Tibial nerve (tissue), 4 donors: ENCODE data around the gene ACTR1B. TPM values are rescaled to one million over a fixed set of nuclear protein-coding genes. Genes with fewer than 3 reads are reported as not detected.

Experiments used
- DNase-seq, 2 donors: peaks; one replicate each; pipeline ENCODE4 v3.0.0-alpha.2; 2019; ENCODE audit warnings: low spot score in 2 of 2
- H3K27ac ChIP-seq, 4 donors: fragments of 200-600 bp; sonication (generic) in 3 of 4; one replicate each; pipeline ENCODE4 v1.5.1; 2017 to 2019; ENCODE audit warnings: mild to moderate bottlenecking in 1 of 4
- H3K27me3 ChIP-seq, 2 donors: fragments of 200-600 bp; sonication (generic) in 1 of 2; one replicate each; pipeline versions ENCODE4 v1.5.1 to v1.6.0; 2017 to 2019
- H3K36me3 ChIP-seq, 3 donors: fragments of 200-600 bp; sonication (generic); one replicate each; pipeline ENCODE4 v1.5.1; 2018 to 2019
- H3K4me1 ChIP-seq, 4 donors: fragments of 200-600 bp; sonication (generic) in 3 of 4; one replicate each; pipeline ENCODE4 v1.5.1; 2017 to 2019
- H3K4me3 ChIP-seq, 4 donors: fragments of 200-600 bp; sonication (generic) in 3 of 4; one replicate each; pipeline ENCODE4 v1.5.1; 2017 to 2019; ENCODE audit warnings: mild to moderate bottlenecking in 1 of 4, moderate library complexity in 1 of 4
- H3K9me3 ChIP-seq, 4 donors: fragments of 200-600 bp; sonication (generic) in 3 of 4; one replicate each; pipeline ENCODE4 v1.5.1; 2017 to 2019
- EP300 ChIP-seq, 2 donors: sonication (generic); formaldehyde crosslinking; IDR thresholded peaks; one replicate each; pipeline ENCODE4 v1.6.1; 2017; ENCODE audit warnings: antibody characterized with exemption in 2 of 2, mild to moderate bottlenecking in 1 of 2
- POLR2A ChIP-seq, 2 donors: fragments of 450-650 bp; IDR thresholded peaks; one replicate each; pipeline ENCODE4 v1.6.1; 2017; ENCODE audit warnings: antibody characterized with exemption in 2 of 2, mild to moderate bottlenecking in 2 of 2, moderate library complexity in 2 of 2
- WGBS, 2 donors: methylation state at CpG; one replicate each; pipeline ENCODE4 v1.1.5; 2018; 5-methylcytosine and 5-hydroxymethylcytosine counted together
- total RNA-seq, 4 donors: library from RNA; depleted of rRNA; stranded (reverse); fragments of >200 nt; gene quantifications; one replicate each; pipeline ENCODE4 v1.1.0, GENCODE V29; 2016
- TF ChIP-seq, protein P1 (sequence below), 5 experiments: fragments of 200-600 bp in 3 of 5; fragments of 450-650 bp in 2 of 5; sonication (generic) in 3 of 5; IDR thresholded peaks; one replicate each; pipeline ENCODE4 v1.5.1; 2016 to 2019; ENCODE audit warnings: antibody characterized with exemption in 5 of 5, mild to moderate bottlenecking in 3 of 5, moderate library complexity in 2 of 5

The ACTR1B gene
- total RNA-seq, 4 donors from 2014 or later, result 65.1 to 109 (median 85.5) TPM

GRCh38 chr2:97654791-97655190 lies 9.1 kb downstream of the ACTR1B start:
- no peaks in the 10 kb centered on the region for H3K27me3 ChIP-seq
- H3K27ac ChIP-seq, result no peak overlapping the region
- no peak for DNase-seq
- no peak overlapping the region for H3K4me3 ChIP-seq
- TF ChIP-seq, protein P1, sequence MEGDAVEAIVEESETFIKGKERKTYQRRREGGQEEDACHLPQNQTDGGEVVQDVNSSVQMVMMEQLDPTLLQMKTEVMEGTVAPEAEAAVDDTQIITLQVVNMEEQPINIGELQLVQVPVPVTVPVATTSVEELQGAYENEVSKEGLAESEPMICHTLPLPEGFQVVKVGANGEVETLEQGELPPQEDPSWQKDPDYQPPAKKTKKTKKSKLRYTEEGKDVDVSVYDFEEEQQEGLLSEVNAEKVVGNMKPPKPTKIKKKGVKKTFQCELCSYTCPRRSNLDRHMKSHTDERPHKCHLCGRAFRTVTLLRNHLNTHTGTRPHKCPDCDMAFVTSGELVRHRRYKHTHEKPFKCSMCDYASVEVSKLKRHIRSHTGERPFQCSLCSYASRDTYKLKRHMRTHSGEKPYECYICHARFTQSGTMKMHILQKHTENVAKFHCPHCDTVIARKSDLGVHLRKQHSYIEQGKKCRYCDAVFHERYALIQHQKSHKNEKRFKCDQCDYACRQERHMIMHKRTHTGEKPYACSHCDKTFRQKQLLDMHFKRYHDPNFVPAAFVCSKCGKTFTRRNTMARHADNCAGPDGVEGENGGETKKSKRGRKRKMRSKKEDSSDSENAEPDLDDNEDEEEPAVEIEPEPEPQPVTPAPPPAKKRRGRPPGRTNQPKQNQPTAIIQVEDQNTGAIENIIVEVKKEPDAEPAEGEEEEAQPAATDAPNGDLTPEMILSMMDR (IDR thresholded peaks at IDR 0.05), result no peak
- no peak for TF ChIP-seq POLR2A (IDR thresholded peaks at IDR 0.05)
- no peak for TF ChIP-seq EP300 (IDR thresholded peaks at IDR 0.05)
- H3K36me3 ChIP-seq, result peaks cover 0 to 72% (median 9%) of the 10 kb centered on the region in 3 donors
- peaks cover 0 to 16% (median 0%) of the 10 kb centered on the region in 4 donors for H3K9me3 ChIP-seq
- 92 to 97% methylated on average over 2 of the region's 2 CpGs for WGBS, 2 donors
- no peaks in the 10 kb centered on the region for H3K4me1 ChIP-seq

DNA sequence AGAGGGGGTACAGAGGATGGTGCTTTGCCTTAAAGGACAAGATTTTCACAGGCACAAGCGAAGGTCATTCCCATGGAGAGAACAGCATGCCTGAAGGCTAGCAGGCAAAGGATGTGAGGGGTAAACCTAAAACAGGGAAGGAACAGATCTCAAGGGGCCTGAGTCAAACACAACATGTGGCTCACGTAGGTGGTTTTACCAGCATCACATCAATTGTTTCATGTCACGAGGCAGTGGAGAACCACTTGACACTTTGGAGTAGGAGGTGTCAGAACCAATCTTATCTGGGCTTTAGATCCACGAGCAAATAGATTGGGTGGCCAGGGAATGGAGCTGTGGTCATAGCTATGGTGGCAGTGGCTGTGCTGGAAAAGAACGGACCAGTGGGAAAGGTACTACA lies 9.5 kb downstream of the ACTR1B start:
- TF ChIP-seq, protein P1 (IDR thresholded peaks at IDR 0.05), result no peak
- TF ChIP-seq EP300 (IDR thresholded peaks at IDR 0.05), result no peak
- no peak for TF ChIP-seq POLR2A (IDR thresholded peaks at IDR 0.05)
- Histone ChIP-seq H3K9me3 (peaks cover 0 to 16% (median 0%) of the 10 kb centered on the region in 4 donors), H3K36me3 (peaks cover 0 to 72% (median 9%) of the 10 kb centered on the region in 3 donors), H3K4me3 (no peak overlapping the region), H3K27ac (no peak overlapping the region), H3K27me3 (no peaks in the 10 kb centered on the region), H3K4me1 (no peaks in the 10 kb centered on the region)
- no peak for DNase-seq
- 92 to 97% methylated on average over 5 of the region's 5 CpGs for WGBS, 2 donors

DNA sequence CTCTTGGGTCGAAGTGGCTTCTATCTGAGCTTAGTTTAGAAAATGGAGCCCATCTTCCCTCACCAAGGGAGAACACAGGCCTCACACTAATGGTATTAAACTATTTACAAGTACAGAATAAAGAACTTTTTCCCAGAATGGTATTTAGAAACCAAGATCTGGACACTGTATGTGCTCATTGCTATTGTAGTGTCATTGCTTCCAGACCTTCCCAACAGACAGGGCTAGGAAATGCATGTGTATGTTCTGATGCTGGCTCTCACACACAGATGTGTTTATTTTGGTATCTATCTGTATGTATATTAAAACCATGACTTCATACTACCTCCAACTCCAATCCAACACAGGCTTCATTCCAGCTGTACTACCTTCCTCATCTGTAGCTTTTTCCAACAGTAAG lies 10.0 kb downstream of the ACTR1B start:
- TF ChIP-seq POLR2A (IDR thresholded peaks at IDR 0.05), result no peak
- TF ChIP-seq EP300 (IDR thresholded peaks at IDR 0.05), result no peak
- TF ChIP-seq, protein P1 (IDR thresholded peaks at IDR 0.05), result no peak
- H3K27ac ChIP-seq, result no peak overlapping the region
- H3K36me3 ChIP-seq, result peaks cover 0 to 72% (median 10%) of the 10 kb centered on the region in 3 donors
- no peak for DNase-seq
- 96 to 100% methylated on average over 1 of the region's 1 CpG for WGBS, 2 donors
- peaks cover 0 to 16% (median 0%) of the 10 kb centered on the region in 4 donors for H3K9me3 ChIP-seq
- no peak overlapping the region for H3K4me3 ChIP-seq
- no peaks in the 10 kb centered on the region for H3K27me3 ChIP-seq
- H3K4me1 ChIP-seq, result no peaks in the 10 kb centered on the region

- TF ChIP-seq POLR2A (IDR thresholded peaks at IDR 0.05), result no peak
- TF ChIP-seq, protein P1 (IDR thresholded peaks at IDR 0.05), result no peak
- no peak for TF ChIP-seq EP300 (IDR thresholded peaks at IDR 0.05)
- H3K4me3 ChIP-seq, result no peak overlapping the region
- 90 to 96% methylated on average over 2 of the region's 2 CpGs for WGBS, 2 donors
- DNase-seq, result no peak
- no peaks in the 10 kb centered on the region for H3K27me3 ChIP-seq
- peaks cover 0 to 16% (median 0%) of the 10 kb centered on the region in 4 donors for H3K9me3 ChIP-seq
- H3K27ac ChIP-seq, result no peak overlapping the region
- peaks cover 0 to 72% (median 13%) of the 10 kb centered on the region in 3 donors for H3K36me3 ChIP-seq
- no peaks in the 10 kb centered on the region for H3K4me1 ChIP-seq
Measured at GRCh38 chr2:97653473-97653872, 10.4 kb downstream of the ACTR1B start.

DNA sequence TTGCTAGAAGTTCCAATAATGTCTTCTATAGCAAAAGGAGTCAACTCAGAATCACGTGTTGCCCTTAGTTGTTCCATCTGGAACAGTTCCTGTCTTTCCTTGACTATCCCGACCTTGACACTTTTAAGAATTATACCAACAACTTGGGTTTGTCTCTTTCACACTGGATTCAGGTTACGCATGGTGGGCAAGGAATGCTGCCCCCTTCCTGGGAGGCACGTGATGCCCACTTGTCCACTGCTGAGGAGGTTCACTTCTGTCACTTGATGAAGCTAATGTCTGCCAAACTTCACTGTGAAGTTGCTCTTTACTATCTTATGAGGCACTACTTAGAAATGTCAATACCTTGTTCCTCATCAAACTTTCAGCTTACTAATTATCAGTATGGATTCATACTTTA lies 12.7 kb downstream of the ACTR1B start:
- Histone ChIP-seq H3K36me3 (peaks cover 5 to 65% (median 21%) of the 10 kb centered on the region in 3 donors), H3K27me3 (no peaks in the 10 kb centered on the region), H3K4me1 (peaks cover 0 to 15% (median 9%) of the 10 kb centered on the region in 4 donors), H3K4me3 (no peak overlapping the region), H3K27ac (no peak overlapping the region), H3K9me3 (peaks cover 0 to 16% (median 0%) of the 10 kb centered on the region in 4 donors)
- whole genome bisulfite sequencing, 2 donors, result 87 to 88% methylated on average over 4 of the region's 4 CpGs
- DNase-seq, result no peak
- TF ChIP-seq EP300 (IDR thresholded peaks at IDR 0.05) (no peak), POLR2A (IDR thresholded peaks at IDR 0.05) (no peak)
- TF ChIP-seq, protein P1 (IDR thresholded peaks at IDR 0.05), result no peak
